HepG2 (cell line): Measurements from ENCODE around the gene SCRT2. TPM values are rescaled to one million over a fixed set of nuclear protein-coding genes. Genes with fewer than 3 reads are reported as not detected.

ENCODE experiments used
- BRCA1 ChIP-seq: sonication (generic); formaldehyde crosslinking; IDR thresholded peaks from 2 replicates; pipeline ENCODE4 v1.4.0; 2020; ENCODE audit warnings: missing genetic modification reagents
- CREB1 ChIP-seq, 2 experiments: fragments of 450-650 bp in 1 of 2; IDR thresholded peaks; 2 replicates each; pipeline ENCODE4 v1.6.1; 2016 to 2017; ENCODE audit warnings: control low read depth in 1 of 2, mild to moderate bottlenecking in 1 of 2, missing compliant biosample characterization in 1 of 2, missing genetic modification characterization in 1 of 2
- CREB3 ChIP-seq: sonication (generic); formaldehyde crosslinking; IDR thresholded peaks from 2 replicates; pipeline ENCODE4 v1.5.0; 2020; ENCODE audit warnings: missing genetic modification reagents
- CREM ChIP-seq, 2 experiments: sonication (generic) in 1 of 2; formaldehyde crosslinking in 1 of 2; IDR thresholded peaks; 2 replicates each; pipeline versions ENCODE4 v1.4.0 to v1.6.1; 2016 to 2020; ENCODE audit warnings: antibody characterized with exemption in 1 of 2, mild to moderate bottlenecking in 1 of 2, missing genetic modification reagents in 1 of 2
- DPF2 ChIP-seq: sonication (generic); formaldehyde crosslinking; IDR thresholded peaks from 2 replicates; pipeline ENCODE4 v1.4.0; 2020; ENCODE audit warnings: mild to moderate bottlenecking, low read depth, missing genetic modification reagents, borderline replicate concordance
- MED8 ChIP-seq: sonication (generic); formaldehyde crosslinking; IDR thresholded peaks from 2 replicates; pipeline ENCODE4 v1.8.1; 2023; ENCODE audit warnings: mild to moderate bottlenecking, missing genetic modification reagents; ENCODE audit not compliant: insufficient replicate concordance
- PLSCR1 ChIP-seq: sonication (generic); formaldehyde crosslinking; IDR thresholded peaks from 2 replicates; pipeline ENCODE4 v1.5.0; 2020; ENCODE audit warnings: missing genetic modification reagents, mild to moderate bottlenecking, borderline replicate concordance
- POLR2AphosphoS5 ChIP-seq: IDR thresholded peaks from 2 replicates; pipeline ENCODE4 v1.6.1; 2012; ENCODE audit warnings: low read depth, low read length
- PTBP1 ChIP-seq: fragments of 200-400 bp; formaldehyde crosslinking; IDR thresholded peaks from 2 replicates; pipeline ENCODE4 v1.6.1; 2018; ENCODE audit warnings: low read length, low read depth; ENCODE audit not compliant: poor library complexity, severe bottlenecking
- ZFAT ChIP-seq: sonication (generic); formaldehyde crosslinking; conservative IDR thresholded peaks from 2 replicates; pipeline ENCODE4 v1.8.1; 2023; ENCODE audit warnings: missing genetic modification reagents, inconsistent platforms
- ZFP36 ChIP-seq: fragments of 150-350 bp; IDR thresholded peaks from 2 replicates; pipeline ENCODE4 v1.6.1; 2018; ENCODE audit warnings: borderline replicate concordance, low read length, low read depth; ENCODE audit not compliant: partially characterized antibody
- ZFY ChIP-seq: sonication (generic); formaldehyde crosslinking; IDR thresholded peaks from 2 replicates; pipeline ENCODE4 v1.4.0; 2020; ENCODE audit warnings: missing genetic modification reagents
- ZNF546 ChIP-seq: sonication (generic); formaldehyde crosslinking; conservative IDR thresholded peaks from 2 replicates; pipeline ENCODE4 v1.8.1; 2023; ENCODE audit warnings: mild to moderate bottlenecking, missing genetic modification reagents
- ZNF556 ChIP-seq: sonication (generic); formaldehyde crosslinking; IDR thresholded peaks from 2 replicates; pipeline ENCODE4 v1.4.0; 2020; ENCODE audit warnings: mild to moderate bottlenecking, missing genetic modification reagents, borderline replicate concordance
- ZNF615 ChIP-seq: sonication (generic); formaldehyde crosslinking; IDR thresholded peaks from 2 replicates; pipeline ENCODE4 v1.5.0; 2020; ENCODE audit warnings: mild to moderate bottlenecking, missing genetic modification reagents, borderline replicate concordance
- ZNF749 ChIP-seq: sonication (generic); formaldehyde crosslinking; IDR thresholded peaks from 2 replicates; pipeline ENCODE4 v1.8.0; 2022; ENCODE audit warnings: mild to moderate bottlenecking, missing genetic modification reagents, moderate library complexity, borderline replicate concordance
- polyA plus RNA-seq, 8 experiments: library from polyadenylated mRNA; depleted of rRNA in 3 of 8; stranded (reverse) in 7 of 8; unstranded in 1 of 8; fragments of >200 nt; fragmentation: Illumina TruSeq in 4 of 8; extraction: Trizol in 4 of 8; gene quantifications; 2 replicates each; pipeline versions ENCODE4 v1.2.1 to v1.2.3, GENCODE V29; 2011 to 2016; ENCODE audit warnings: low read depth in 4 of 8, missing spikeins in 1 of 8, mixed read lengths in 1 of 8; ENCODE audit not compliant: insufficient read depth in 1 of 8
- total RNA-seq, 5 experiments: library from RNA; depleted of rRNA; stranded (reverse); fragments of >200 nt; fragmentation: Illumina TruSeq; extraction: Trizol; gene quantifications; 2 replicates each; pipeline ENCODE4 v1.2.3, GENCODE V29; 2016; ENCODE audit warnings: low read depth in 1 of 5
- TF ChIP-seq, protein P1 (sequence below): sonication (generic); formaldehyde crosslinking; IDR thresholded peaks from 2 replicates; pipeline ENCODE4 v1.4.0; 2020; ENCODE audit warnings: mild to moderate bottlenecking, missing genetic modification reagents
- TF ChIP-seq, protein P2 (sequence below): sonication (generic); formaldehyde crosslinking; IDR thresholded peaks from 2 replicates; pipeline ENCODE4 v1.5.0; 2020; ENCODE audit warnings: missing genetic modification reagents
- TF ChIP-seq, protein P3 (sequence below): sonication (generic); formaldehyde crosslinking; IDR thresholded peaks from 2 replicates; pipeline ENCODE4 v1.5.1; 2020; ENCODE audit warnings: missing genetic modification reagents, mild to moderate bottlenecking, borderline replicate concordance

SCRT2 gene
- total and polyA plus RNA-seq, 2 of the 13 experiments (the other 11 are each of a cell fraction or from before 2014, with no cell fraction given): not detected

- 0 out of 2 replicates have a peak, but pooled peaks have one; percentile 46 for TF ChIP-seq CREM (IDR thresholded peaks at IDR 0.05)
- TF ChIP-seq CREM (CRISPR knock-in tag; IDR thresholded peaks at IDR 0.05): no peak; the same call in 1 of the 2 replicates
- TF ChIP-seq ZFY (CRISPR knock-in tag): no peak
- no peak for TF ChIP-seq ZNF749 (CRISPR knock-in tag)
- TF ChIP-seq, protein P1, sequence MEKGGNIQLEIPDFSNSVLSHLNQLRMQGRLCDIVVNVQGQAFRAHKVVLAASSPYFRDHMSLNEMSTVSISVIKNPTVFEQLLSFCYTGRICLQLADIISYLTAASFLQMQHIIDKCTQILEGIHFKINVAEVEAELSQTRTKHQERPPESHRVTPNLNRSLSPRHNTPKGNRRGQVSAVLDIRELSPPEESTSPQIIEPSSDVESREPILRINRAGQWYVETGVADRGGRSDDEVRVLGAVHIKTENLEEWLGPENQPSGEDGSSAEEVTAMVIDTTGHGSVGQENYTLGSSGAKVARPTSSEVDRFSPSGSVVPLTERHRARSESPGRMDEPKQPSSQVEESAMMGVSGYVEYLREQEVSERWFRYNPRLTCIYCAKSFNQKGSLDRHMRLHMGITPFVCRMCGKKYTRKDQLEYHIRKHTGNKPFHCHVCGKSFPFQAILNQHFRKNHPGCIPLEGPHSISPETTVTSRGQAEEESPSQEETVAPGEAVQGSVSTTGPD (CRISPR knock-in tag): peak; percentile 64; the same call in 1 of the 2 replicates
- peak; percentile 79; the same call in 1 of the 2 replicates for TF ChIP-seq BRCA1
- TF ChIP-seq, protein P2, sequence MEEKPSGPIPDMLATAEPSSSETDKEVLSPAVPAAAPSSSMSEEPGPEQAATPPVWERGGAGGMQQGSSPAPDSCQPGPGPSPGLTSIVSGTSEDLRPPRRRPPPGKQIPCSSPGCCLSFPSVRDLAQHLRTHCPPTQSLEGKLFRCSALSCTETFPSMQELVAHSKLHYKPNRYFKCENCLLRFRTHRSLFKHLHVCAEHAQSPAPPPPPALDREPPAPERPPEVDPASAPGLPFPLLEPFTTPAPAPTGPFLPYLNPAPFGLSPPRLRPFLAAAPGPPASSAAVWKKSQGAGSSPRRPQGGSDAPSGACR (CRISPR knock-in tag): peak; percentile 18; the same call in 1 of the 2 replicates
- TF ChIP-seq ZNF546 (CRISPR knock-in tag): no peak
- no peak; the same call in 1 of the 2 replicates for TF ChIP-seq DPF2 (CRISPR knock-in tag)
- TF ChIP-seq CREB1 (IDR thresholded peaks at IDR 0.05): no peak
- no peak for TF ChIP-seq CREB1 (CRISPR knock-in tag; IDR thresholded peaks at IDR 0.05)
- no peak for TF ChIP-seq ZFAT (CRISPR knock-in tag)
- TF ChIP-seq ZFP36: no peak
- no peak for TF ChIP-seq CREB3 (CRISPR knock-in tag)
- no peak for TF ChIP-seq POLR2AphosphoS5
- TF ChIP-seq, protein P3, sequence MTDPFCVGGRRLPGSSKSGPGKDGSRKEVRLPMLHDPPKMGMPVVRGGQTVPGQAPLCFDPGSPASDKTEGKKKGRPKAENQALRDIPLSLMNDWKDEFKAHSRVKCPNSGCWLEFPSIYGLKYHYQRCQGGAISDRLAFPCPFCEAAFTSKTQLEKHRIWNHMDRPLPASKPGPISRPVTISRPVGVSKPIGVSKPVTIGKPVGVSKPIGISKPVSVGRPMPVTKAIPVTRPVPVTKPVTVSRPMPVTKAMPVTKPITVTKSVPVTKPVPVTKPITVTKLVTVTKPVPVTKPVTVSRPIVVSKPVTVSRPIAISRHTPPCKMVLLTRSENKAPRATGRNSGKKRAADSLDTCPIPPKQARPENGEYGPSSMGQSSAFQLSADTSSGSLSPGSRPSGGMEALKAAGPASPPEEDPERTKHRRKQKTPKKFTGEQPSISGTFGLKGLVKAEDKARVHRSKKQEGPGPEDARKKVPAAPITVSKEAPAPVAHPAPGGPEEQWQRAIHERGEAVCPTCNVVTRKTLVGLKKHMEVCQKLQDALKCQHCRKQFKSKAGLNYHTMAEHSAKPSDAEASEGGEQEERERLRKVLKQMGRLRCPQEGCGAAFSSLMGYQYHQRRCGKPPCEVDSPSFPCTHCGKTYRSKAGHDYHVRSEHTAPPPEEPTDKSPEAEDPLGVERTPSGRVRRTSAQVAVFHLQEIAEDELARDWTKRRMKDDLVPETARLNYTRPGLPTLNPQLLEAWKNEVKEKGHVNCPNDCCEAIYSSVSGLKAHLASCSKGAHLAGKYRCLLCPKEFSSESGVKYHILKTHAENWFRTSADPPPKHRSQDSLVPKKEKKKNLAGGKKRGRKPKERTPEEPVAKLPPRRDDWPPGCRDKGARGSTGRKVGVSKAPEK (CRISPR knock-in tag): no peak
- TF ChIP-seq MED8: peak; percentile 70
- TF ChIP-seq ZNF556 (CRISPR knock-in tag): peak; percentile 80; the same call in 1 of the 2 replicates
- no peak for TF ChIP-seq PLSCR1 (CRISPR knock-in tag)
- no peak for TF ChIP-seq PTBP1
- peak; percentile 77; the same call in 1 of the 2 replicates for TF ChIP-seq ZNF615 (CRISPR knock-in tag)
These were observed 21.8 kb downstream of the SCRT2 start (continued) for GRCh38 chr20:653590-654416.
